ENCODE results near the gene CACNA1F. TPM values are rescaled to one million over a fixed set of nuclear protein-coding genes. Genes with fewer than 3 reads are reported as not detected.

Gene CACNA1F
- total RNA-seq, 4 donors from 2014 or later, result 1.7 to 2.8 (median 2.3) TPM

- Histone ChIP-seq H3K27ac (no peak overlapping the region), H3K36me3 (peaks cover 0 to 7% (median 0%) of the 10 kb centered on the region in 3 donors), H3K9me3 (no peaks in the 10 kb centered on the region), H3K4me3 (no peak overlapping the region), H3K27me3 (no peaks in the 10 kb centered on the region), H3K4me1 (peaks cover 0 to 6% (median 0%) of the 10 kb centered on the region in 4 donors)
- no peak for TF ChIP-seq POLR2A (IDR thresholded peaks at IDR 0.05)
- TF ChIP-seq, protein P1, sequence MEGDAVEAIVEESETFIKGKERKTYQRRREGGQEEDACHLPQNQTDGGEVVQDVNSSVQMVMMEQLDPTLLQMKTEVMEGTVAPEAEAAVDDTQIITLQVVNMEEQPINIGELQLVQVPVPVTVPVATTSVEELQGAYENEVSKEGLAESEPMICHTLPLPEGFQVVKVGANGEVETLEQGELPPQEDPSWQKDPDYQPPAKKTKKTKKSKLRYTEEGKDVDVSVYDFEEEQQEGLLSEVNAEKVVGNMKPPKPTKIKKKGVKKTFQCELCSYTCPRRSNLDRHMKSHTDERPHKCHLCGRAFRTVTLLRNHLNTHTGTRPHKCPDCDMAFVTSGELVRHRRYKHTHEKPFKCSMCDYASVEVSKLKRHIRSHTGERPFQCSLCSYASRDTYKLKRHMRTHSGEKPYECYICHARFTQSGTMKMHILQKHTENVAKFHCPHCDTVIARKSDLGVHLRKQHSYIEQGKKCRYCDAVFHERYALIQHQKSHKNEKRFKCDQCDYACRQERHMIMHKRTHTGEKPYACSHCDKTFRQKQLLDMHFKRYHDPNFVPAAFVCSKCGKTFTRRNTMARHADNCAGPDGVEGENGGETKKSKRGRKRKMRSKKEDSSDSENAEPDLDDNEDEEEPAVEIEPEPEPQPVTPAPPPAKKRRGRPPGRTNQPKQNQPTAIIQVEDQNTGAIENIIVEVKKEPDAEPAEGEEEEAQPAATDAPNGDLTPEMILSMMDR (IDR thresholded peaks at IDR 0.05), result no peak
- DNase-seq, result no peak
Measured at GRCh38 chrX:49187526-49187925, 45.6 kb downstream of the CACNA1F start.

DNA sequence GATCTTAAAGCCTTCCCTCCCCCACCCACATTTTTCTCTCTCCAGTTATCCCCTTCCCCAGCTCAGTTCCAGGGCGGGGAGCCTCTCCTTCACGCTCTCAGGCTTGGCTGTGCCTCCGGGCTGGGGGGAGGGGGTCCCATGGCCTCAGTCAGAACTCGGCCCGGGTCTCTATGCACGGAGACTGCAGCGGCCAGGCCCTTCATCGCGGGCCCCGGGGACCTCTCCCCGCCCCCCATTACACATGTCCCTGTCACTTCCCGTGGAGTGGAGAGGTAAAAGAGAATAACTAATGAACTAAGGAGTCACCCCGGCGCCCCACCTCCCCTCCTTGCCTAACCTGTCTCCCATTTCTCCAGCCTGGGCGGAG, 46.1 kb downstream of the CACNA1F start:
- no peak for TF ChIP-seq POLR2A (IDR thresholded peaks at IDR 0.05)
- TF ChIP-seq, protein P1 (IDR thresholded peaks at IDR 0.05), result no peak
- no peaks in the 10 kb centered on the region for H3K27me3 ChIP-seq
- peak overlapping the region in 1 of 4 donors; percentile 85 for H3K27ac ChIP-seq
- peaks cover 0 to 6% (median 0%) of the 10 kb centered on the region in 4 donors for H3K4me1 ChIP-seq
- no peak overlapping the region for H3K4me3 ChIP-seq
- no peaks in the 10 kb centered on the region for H3K9me3 ChIP-seq
- peaks cover 0 to 7% (median 0%) of the 10 kb centered on the region in 3 donors for H3K36me3 ChIP-seq
- no peak for DNase-seq

DNA sequence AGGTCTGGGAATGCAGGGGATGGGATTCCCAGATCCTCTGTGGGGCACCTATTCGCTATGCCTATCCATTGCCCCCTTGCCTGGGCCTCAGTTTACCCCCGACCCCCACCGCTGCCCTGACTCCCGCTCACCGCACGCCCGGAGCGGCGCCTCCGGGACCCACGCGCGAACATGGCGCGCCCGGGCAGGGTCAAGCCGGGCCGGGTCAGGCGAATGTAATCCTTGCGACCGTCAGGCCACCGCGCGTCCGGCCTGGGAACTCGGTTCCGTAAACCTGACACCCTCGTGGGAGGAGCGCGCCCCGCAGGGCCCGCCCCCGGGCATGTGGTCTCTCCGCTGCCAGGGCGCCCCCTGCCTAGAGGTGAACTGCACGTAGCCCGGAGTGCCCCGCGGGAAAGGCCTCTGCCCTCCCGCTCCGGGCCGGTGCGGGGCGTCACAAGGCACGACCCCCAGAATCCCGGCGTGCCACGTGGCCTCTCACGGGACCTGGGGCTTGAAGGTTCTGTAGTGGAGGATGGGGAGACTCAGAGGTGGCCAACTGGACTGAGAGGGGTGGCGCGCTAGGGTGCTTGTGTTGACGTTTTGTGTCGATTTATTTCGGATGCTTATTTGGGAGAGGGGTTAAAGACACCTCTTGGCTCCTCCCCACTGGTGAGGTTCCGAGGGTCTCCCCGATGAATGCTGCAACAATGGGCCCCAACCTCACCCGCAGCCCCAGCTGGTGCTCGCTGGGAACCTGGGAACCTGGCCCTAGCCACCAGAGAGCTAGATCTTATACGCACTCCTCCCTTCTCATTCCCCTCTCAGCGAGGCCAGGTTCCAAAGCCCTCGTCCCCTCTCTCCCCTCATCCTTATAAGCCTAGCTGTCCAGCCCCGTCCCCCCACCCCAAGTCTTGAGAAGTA, 46.8 kb downstream of the CACNA1F start, which contains the start of gene PRICKLE3:
PRICKLE3 (minus strand) TSS at position 249 of the 903 bp plus-strand sequence; CDS start at position 173, 76 bp downstream.
- no peaks in the 10 kb centered on the region for H3K27me3 ChIP-seq
- peak; percentile 86 to 94 (median 87) for DNase-seq
- no peaks in the 10 kb centered on the region for H3K9me3 ChIP-seq
- TF ChIP-seq POLR2A (IDR thresholded peaks at IDR 0.05), result peak; percentile 29 to 61
- TF ChIP-seq, protein P1 (IDR thresholded peaks at IDR 0.05), result peak in 5 of 6 experiments; percentile 30 to 44 (median 38)
- peak within 1 kb of the TSS; percentile 62 to 85 (median 80) for H3K27ac ChIP-seq
- H3K36me3 ChIP-seq, result peaks cover 0 to 7% (median 0%) of the 10 kb centered on the region in 3 donors
- H3K4me1 ChIP-seq, result peaks cover 0 to 6% (median 0%) of the 10 kb centered on the region in 4 donors
- H3K4me3 ChIP-seq, result peak within 1 kb of the TSS; percentile 50 to 63 (median 56)

DNA sequence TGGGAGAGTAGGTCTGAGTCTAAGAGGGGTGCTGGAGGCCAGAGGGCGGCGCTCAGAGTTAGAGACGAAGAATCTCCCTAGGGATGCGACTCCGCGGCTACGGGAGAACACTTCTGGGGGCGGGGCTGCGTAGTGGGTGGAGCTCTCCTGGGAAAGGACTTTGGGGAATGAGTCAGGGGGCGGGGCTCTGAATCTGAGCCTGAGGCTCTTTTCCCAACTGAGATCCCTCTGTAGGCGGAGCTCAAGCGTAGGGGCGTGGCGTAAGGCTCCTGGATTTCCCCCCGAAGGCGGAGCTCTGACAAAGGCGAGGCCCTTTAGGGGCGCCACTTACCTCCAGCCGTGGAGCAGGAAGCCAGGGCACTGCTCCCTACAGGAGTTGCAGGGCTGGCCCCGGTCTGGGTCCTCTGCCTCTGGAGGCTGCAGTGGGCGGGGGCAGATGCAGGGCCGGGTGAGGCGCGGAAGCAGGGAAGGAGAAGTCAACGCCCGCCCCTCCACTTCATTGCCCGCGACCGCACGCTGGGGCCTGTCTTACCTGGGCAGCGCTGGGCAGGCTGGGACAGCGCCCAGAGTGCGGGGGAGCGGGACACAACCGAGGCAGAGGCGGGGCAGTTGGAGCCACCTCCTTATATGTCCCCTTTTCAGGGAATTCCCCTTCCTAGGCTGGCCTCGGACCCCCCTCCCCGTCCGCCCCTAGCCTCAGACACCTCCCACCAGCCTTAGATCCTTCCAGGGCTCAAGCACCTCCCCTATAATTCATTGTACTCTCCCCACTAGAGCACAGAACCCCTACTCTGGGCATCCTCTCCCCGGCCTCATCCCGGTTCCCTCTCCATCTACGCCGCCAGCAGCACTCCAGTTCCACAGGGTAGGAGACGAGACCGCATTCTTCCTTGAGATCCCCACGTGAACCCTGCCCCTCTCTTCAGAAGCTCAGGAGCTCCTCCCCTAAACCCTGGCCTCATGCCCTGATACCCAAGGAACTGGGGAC, 48.6 kb downstream of the CACNA1F start:
- H3K27me3 ChIP-seq, result no peaks in the 10 kb centered on the region
- peaks cover 0 to 7% (median 0%) of the 10 kb centered on the region in 3 donors for H3K36me3 ChIP-seq
- no peaks in the 10 kb centered on the region for H3K9me3 ChIP-seq
- peaks cover 0 to 6% (median 0%) of the 10 kb centered on the region in 4 donors for H3K4me1 ChIP-seq
- peak; percentile 70 to 74 for TF ChIP-seq POLR2A (IDR thresholded peaks at IDR 0.05)
- TF ChIP-seq, protein P1 (IDR thresholded peaks at IDR 0.05), result no peak
- H3K4me3 ChIP-seq, result peak overlapping the region; percentile 21 to 63 (median 55)
- peak; percentile 55 to 94 (median 90) for DNase-seq
- H3K27ac ChIP-seq, result peak overlapping the region; percentile 49 to 83 (median 74)

- no peaks in the 10 kb centered on the region for H3K9me3 ChIP-seq
- peaks cover 0 to 6% (median 0%) of the 10 kb centered on the region in 4 donors for H3K4me1 ChIP-seq
- peak overlapping the region in 1 of 4 donors; percentile 50 for H3K4me3 ChIP-seq
- no peak for TF ChIP-seq POLR2A (IDR thresholded peaks at IDR 0.05)
- TF ChIP-seq, protein P1 (IDR thresholded peaks at IDR 0.05), result no peak
- H3K27me3 ChIP-seq, result no peaks in the 10 kb centered on the region
- H3K36me3 ChIP-seq, result peaks cover 0 to 7% (median 0%) of the 10 kb centered on the region in 3 donors
- DNase-seq, result no peak
- peak overlapping the region in 3 of 4 donors; percentile 59 to 78 (median 70) for H3K27ac ChIP-seq
Measured at GRCh38 chrX:49183701-49184281, 49.3 kb downstream of the CACNA1F start.
